Measurements from ENCODE around the gene CFAP91.
A peak's percentile ranks its signal among the peaks of the same experiment; 100 is the strongest.
"Not testable (repeated sequence)": the region's sequence is repeated elsewhere in the genome, so short reads cannot be mapped to it uniquely, and the experiment has no call there.

The CFAP91 gene

DNA sequence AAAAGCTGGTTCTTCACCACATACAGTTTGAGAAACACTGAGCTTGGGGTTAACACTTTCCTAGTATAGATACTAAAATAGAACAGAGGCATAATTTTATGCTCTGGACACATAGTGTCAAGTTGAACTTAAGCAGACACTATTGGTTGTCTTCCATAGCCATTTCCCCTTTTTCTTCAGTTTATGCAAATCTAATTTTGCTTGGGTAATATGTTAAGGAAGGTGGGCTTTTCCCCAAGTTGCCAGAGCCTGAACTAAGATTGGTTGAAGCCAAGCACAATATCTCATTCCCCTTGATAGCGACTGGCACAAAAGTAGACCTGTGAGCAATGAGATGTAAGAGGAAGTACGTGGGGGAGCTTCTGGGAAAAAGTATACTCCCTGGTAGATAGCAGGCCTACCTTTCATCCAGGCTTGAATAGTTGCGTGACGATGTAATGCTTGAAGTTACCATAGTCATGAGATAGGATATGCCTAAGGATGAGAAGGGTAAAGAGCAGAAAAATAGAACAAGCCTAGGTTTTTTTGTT, 37.9 kb upstream of the CFAP91 start:
- WGBS, result 95% methylated on average over 4 of the region's 4 CpGs
- Histone ChIP-seq H3K27me3 (ENCODE audit: insufficient read depth, low read length) (no peaks in the 10 kb centered on the region), H3K9ac (ENCODE audit: low read depth, low read length) (no peak overlapping the region), H3K4me3 (ENCODE audit: low read length) (no peak overlapping the region), H3K9me3 (ENCODE audit: insufficient read depth, low read depth, low read length) (no peaks in the 10 kb centered on the region), H3K4me1 (ENCODE audit: insufficient read depth, low read length) (no peaks in the 10 kb centered on the region), H3K27ac (ENCODE audit: low read depth, low read length) (no peak overlapping the region), H3K36me3 (ENCODE audit: insufficient read depth, low read length) (peaks cover 23% of the 10 kb centered on the region)

DNA sequence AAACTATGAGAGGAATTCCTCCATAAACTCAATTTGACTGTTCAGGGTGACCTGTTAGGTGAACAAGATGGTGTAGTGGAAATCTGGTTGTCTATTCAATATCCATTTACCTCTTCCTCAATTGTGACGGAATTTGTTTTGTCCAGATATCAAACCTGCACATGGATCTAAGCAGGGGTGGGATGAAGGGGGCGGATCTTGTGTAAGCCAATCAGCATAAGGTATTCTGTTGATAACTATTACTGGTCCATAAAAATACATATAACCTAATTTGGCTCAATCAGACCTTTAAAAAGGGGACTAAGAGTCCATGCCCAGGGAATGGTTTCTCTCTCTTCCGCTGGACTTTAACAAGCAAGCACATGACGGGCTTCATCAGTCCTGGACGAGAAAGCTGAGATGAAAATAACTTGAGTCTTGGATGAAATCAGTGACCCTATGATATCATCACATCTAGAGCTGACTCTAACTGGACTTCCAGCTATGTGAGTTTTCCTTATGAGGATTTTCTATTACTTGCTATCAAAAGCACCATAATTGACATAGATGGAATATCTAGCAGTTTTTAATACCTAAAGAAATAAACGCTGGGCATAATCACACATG, 36.8 kb upstream of the CFAP91 start:
- Histone ChIP-seq H3K36me3 (ENCODE audit: insufficient read depth, low read length) (peaks cover 33% of the 10 kb centered on the region), H3K27me3 (ENCODE audit: insufficient read depth, low read length) (no peaks in the 10 kb centered on the region), H3K27ac (ENCODE audit: low read depth, low read length) (no peak overlapping the region), H3K4me1 (ENCODE audit: insufficient read depth, low read length) (no peaks in the 10 kb centered on the region), H3K4me3 (ENCODE audit: low read length) (no peak overlapping the region), H3K9ac (ENCODE audit: low read depth, low read length) (no peak overlapping the region), H3K9me3 (ENCODE audit: insufficient read depth, low read depth, low read length) (no peaks in the 10 kb centered on the region)
- 67% methylated on average over 3 of the region's 6 CpGs for WGBS

DNA sequence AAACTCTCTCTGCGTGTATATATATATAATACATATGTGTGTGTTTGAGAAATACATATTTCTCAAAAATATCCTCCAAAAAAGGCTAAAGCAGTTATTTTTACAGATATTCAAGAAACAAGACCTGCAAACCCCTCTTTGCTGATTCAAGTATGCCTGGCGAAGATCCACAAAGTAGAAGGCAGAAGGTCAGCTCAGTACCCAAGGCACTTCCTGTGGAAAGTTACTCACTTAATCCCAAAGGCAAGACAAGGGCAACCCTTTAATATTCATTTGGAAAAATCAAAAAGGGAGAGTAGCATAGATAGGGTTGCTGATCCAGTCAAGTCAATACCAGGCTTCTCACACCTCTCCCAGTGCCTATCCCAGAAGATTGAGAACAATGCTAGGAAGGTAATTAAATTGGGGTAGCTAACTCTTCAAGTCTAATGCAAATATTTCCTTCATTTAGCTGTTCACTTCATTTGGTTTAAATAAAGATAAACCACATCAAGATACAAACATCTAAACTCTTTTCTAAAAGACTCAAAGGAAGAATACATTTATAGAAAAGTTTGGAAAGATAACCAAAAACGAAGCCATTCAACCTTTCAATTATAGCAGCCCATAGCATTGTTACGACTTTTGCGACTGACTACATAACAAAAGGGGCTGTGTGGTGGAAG, 32.8 kb upstream of the CFAP91 start:
- Histone ChIP-seq H3K36me3 (ENCODE audit: insufficient read depth, low read length) (peaks cover 72% of the 10 kb centered on the region), H3K4me1 (ENCODE audit: insufficient read depth, low read length) (no peaks in the 10 kb centered on the region), H3K9me3 (ENCODE audit: insufficient read depth, low read depth, low read length) (no peaks in the 10 kb centered on the region), H3K4me3 (ENCODE audit: low read length) (no peak overlapping the region), H3K27ac (ENCODE audit: low read depth, low read length) (no peak overlapping the region), H3K27me3 (ENCODE audit: insufficient read depth, low read length) (no peaks in the 10 kb centered on the region), H3K9ac (ENCODE audit: low read depth, low read length) (no peak overlapping the region)
- WGBS, result 95% methylated on average over 4 of the region's 5 CpGs

DNA sequence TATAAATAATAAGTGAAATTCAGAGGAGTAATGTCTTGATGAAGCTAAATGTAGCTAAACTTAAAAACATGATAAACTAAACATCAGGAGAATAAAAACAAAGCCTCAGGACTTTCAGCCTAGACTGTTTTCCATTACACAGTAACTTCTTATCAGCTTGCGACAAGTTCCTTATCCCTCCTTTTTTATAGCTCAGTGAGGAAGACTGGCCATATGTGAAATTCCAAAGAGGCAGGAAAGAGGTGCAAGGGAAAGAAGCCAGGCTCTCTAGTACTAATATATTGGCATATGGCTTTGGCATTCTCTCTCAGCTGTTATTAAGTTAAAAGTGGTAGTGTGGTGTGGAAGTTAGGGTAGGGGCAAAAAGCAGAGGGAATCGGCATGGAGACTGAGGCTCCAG, 30.0 kb upstream of the CFAP91 start:
- H3K4me3 ChIP-seq (ENCODE audit: low read length), result no peak overlapping the region
- no peaks in the 10 kb centered on the region for H3K27me3 ChIP-seq (ENCODE audit: insufficient read depth, low read length)
- peaks cover 73% of the 10 kb centered on the region for H3K36me3 ChIP-seq (ENCODE audit: insufficient read depth, low read length)
- no peak overlapping the region for H3K9ac ChIP-seq (ENCODE audit: low read depth, low read length)
- H3K27ac ChIP-seq (ENCODE audit: low read depth, low read length), result no peak overlapping the region
- no peaks in the 10 kb centered on the region for H3K9me3 ChIP-seq (ENCODE audit: insufficient read depth, low read depth, low read length)
- WGBS, result 95% methylated on average over 2 of the region's 2 CpGs
- H3K4me1 ChIP-seq (ENCODE audit: insufficient read depth, low read length), result peaks cover 10% of the 10 kb centered on the region

DNA sequence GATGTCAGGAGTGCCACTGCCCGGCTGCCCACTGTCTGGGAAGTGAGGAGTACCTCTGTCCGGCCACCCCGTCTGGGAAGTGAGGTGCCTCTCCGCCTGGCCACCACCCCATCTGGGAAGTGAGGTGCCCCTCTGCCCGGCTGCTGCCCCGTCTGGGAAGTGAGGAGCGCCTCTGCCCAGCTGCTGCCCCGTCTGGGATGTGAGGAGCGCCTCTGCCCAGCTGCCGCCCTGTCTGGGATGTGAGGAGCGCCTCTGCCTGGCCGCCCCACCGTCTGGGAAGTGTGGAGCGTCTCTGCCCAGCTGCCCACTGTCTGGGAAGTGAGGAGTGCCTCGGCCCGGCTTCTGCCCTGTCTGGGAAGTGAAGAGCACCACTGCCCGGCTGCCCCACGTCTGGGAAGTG, 28.9 kb upstream of the CFAP91 start:
- no peaks in the 10 kb centered on the region for H3K9me3 ChIP-seq (ENCODE audit: insufficient read depth, low read depth, low read length)
- no peak overlapping the region for H3K9ac ChIP-seq (ENCODE audit: low read depth, low read length)
- no peaks in the 10 kb centered on the region for H3K27me3 ChIP-seq (ENCODE audit: insufficient read depth, low read length)
- peaks cover 11% of the 10 kb centered on the region for H3K4me1 ChIP-seq (ENCODE audit: insufficient read depth, low read length)
- 90% methylated on average over 18 of the region's 18 CpGs for WGBS
- peaks cover 62% of the 10 kb centered on the region for H3K36me3 ChIP-seq (ENCODE audit: insufficient read depth, low read length)
- H3K4me3 ChIP-seq (ENCODE audit: low read length), result no peak overlapping the region
- no peak overlapping the region for H3K27ac ChIP-seq (ENCODE audit: low read depth, low read length)

DNA sequence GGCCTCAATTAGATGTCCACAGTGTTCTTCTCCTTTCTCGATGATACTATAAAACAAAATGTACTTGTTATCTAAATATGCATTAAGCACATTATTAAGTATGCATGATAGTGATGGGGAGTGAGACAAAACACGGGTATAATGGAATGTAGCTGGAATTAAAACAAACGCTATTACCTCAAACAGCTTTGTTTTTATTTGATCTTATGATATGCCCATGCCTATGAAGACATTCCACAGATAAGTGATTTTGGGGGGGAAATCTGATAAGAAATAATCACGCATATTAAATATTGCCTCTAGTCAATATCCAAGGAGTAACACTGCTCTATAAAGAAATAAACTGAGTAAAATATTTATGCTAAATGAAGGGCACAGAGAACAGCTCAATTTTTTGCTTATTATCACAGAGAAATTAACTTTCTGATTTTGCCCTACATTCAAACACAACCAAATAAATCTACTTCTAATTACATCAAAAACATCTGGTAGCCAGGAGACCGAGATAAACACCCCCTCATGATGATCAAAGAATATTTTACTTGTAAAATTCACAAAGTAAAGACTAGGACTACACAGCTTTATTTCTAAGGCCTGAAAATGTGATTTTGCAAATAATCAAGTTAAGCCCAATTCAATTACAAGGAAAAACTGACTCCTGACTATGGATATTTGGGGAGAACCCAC, 27.5 kb upstream of the CFAP91 start:
- peak overlapping the region; percentile 84 for H3K4me3 ChIP-seq (ENCODE audit: low read length)
- 93% methylated on average over 2 of the region's 5 CpGs for WGBS
- H3K9me3 ChIP-seq (ENCODE audit: insufficient read depth, low read depth, low read length), result no peaks in the 10 kb centered on the region
- no peak overlapping the region for H3K9ac ChIP-seq (ENCODE audit: low read depth, low read length)
- no peaks in the 10 kb centered on the region for H3K27me3 ChIP-seq (ENCODE audit: insufficient read depth, low read length)
- no peak overlapping the region for H3K27ac ChIP-seq (ENCODE audit: low read depth, low read length)
- peaks cover 11% of the 10 kb centered on the region for H3K4me1 ChIP-seq (ENCODE audit: insufficient read depth, low read length)
- peaks cover 48% of the 10 kb centered on the region for H3K36me3 ChIP-seq (ENCODE audit: insufficient read depth, low read length)

DNA sequence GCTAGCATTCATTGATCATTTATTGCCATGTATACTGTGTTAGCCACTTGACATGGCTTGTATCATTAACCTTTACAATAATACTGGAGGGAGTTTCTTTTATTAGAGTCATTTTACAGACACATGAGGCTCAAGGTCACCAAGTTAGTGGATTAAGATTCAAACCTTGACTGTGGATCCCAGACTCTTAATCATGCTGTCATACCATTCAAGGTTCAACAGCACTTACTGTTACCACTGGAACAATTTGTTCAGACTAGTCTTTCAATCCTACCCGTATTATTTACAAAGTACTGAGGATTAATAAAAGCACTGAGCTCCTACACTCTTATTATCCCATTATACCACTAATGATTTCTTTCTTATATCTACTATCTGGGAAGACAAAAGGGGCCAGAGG, 26.8 kb upstream of the CFAP91 start:
- H3K27ac ChIP-seq (ENCODE audit: low read depth, low read length), result no peak overlapping the region
- 88% methylated on average over 1 of the region's 1 CpG for WGBS

DNA sequence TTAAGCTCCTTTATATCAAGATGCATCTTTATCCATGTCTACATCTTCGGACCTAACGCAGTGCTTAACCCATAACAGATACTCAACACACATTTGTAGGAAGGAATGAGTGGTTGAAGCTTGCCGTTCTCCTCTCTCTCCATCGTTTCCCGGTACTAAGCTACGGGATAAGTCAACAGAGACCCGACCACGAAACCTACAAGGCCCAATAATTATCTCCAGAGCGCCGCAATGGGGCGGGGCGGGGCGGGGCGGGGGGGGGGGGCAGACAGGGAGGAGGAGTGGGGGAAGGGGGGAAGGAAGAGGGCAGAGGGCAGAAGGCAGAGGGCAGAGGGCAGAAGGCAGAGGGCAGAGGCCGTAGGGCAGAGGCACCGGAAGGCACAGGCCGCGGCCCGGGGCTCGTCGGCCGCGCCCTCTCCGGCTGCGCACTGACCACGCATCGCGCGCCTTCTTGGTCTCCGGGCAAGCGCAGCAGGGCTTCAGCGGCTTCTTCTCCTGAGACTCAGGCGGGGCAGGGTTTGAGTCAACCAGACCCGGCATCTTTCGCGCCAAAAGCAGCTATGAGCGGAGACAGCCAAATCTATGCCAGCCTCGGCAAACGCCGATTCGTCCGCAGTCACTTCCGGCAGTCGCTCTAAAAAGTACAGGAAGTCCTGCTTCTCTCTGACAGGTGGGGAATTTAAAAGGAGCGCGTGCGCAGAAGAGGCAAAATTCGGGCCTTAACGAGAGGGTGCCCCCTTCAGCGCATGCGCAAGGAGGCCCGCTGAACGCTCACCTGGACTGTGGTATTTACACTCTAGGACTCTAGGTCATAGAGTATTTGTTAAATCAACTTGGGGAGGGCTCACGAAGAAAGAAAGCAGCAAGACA, 25.8 kb upstream of the CFAP91 start, which contains the start of gene COX17:
COX17 (minus strand) TSS at position 636 of the 870 bp plus-strand sequence; CDS start at position 540, 96 bp downstream.
- Histone ChIP-seq H3K4me1 (ENCODE audit: insufficient read depth, low read length) (peaks cover 11% of the 10 kb centered on the region), H3K4me3 (ENCODE audit: low read length) (peak within 1 kb of the TSS; percentile 84), H3K27me3 (ENCODE audit: insufficient read depth, low read length) (no peaks in the 10 kb centered on the region), H3K9ac (ENCODE audit: low read depth, low read length) (peak within 1 kb of the TSS; percentile 76), H3K27ac (ENCODE audit: low read depth, low read length) (peak within 1 kb of the TSS; percentile 87), H3K9me3 (ENCODE audit: insufficient read depth, low read depth, low read length) (no peaks in the 10 kb centered on the region), H3K36me3 (ENCODE audit: insufficient read depth, low read length) (peaks cover 32% of the 10 kb centered on the region)
- WGBS, result under 1% methylated on average over 46 of the region's 54 CpGs

More for the DNA sequence above, 26.8 kb upstream of the CFAP91 start:
- Histone ChIP-seq H3K9ac (ENCODE audit: low read depth, low read length) (peak overlapping the region; percentile 71; the same call in 1 of the 2 replicates), H3K27me3 (ENCODE audit: insufficient read depth, low read length) (no peaks in the 10 kb centered on the region), H3K4me3 (ENCODE audit: low read length) (peak overlapping the region; percentile 84), H3K36me3 (ENCODE audit: insufficient read depth, low read length) (peaks cover 42% of the 10 kb centered on the region), H3K4me1 (ENCODE audit: insufficient read depth, low read length) (peaks cover 11% of the 10 kb centered on the region), H3K9me3 (ENCODE audit: insufficient read depth, low read depth, low read length) (no peaks in the 10 kb centered on the region)

DNA sequence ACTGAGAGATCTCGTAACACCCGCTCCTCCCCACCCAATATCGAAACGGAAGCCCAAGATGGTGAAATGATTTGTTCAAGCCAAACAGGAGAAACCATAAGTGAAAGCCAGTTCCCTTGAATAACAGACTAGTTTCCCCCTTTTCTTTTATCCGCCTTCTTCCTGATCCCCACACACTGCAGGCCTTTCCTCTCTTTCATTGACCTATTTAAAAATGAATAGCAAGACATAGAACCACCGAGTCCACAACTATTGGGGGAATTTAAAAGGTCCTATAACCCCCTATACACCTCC, 25.2 kb upstream of the CFAP91 start:
- 24% methylated on average over 6 of the region's 6 CpGs for WGBS
- H3K4me3 ChIP-seq (ENCODE audit: low read length), result peak overlapping the region; percentile 84

DNA sequence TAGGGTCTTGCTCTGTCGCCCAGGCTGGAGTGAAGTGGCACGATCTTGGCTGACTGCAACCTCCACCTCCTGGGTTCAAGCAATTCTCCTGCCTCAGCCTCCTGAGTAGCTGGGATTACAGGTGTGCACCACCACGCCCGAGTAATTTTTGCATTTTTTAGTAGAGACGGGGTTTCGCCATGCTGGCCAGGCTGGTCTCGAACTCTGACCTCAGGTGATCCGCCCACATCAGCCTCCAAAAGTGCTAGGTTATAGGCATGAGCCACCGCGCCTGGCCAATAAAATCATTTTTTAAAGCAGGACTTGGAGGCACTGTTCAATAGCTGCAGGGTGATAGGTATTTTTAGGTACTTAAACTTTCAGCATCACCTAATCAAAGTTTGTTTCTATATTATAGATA, 24.6 kb upstream of the CFAP91 start:
- H3K9me3 ChIP-seq (ENCODE audit: insufficient read depth, low read depth, low read length); H3K27ac ChIP-seq (ENCODE audit: low read depth, low read length); H3K27me3 ChIP-seq (ENCODE audit: insufficient read depth, low read length); H3K9ac ChIP-seq (ENCODE audit: low read depth, low read length); H3K4me3 ChIP-seq (ENCODE audit: low read length): not testable (repeated sequence)
- Histone ChIP-seq H3K36me3 (ENCODE audit: insufficient read depth, low read length) (peaks cover 20% of the 10 kb centered on the region), H3K4me1 (ENCODE audit: insufficient read depth, low read length) (peaks cover 11% of the 10 kb centered on the region)
- 97% methylated on average over 10 of the region's 10 CpGs for WGBS

More for the DNA sequence above, 25.2 kb upstream of the CFAP91 start:
- Histone ChIP-seq H3K4me1 (ENCODE audit: insufficient read depth, low read length) (peaks cover 11% of the 10 kb centered on the region), H3K9me3 (ENCODE audit: insufficient read depth, low read depth, low read length) (no peaks in the 10 kb centered on the region), H3K27ac (ENCODE audit: low read depth, low read length) (peak overlapping the region; percentile 40; the same call in 1 of the 2 replicates), H3K36me3 (ENCODE audit: insufficient read depth, low read length) (peaks cover 26% of the 10 kb centered on the region), H3K9ac (ENCODE audit: low read depth, low read length) (peak overlapping the region; percentile 56), H3K27me3 (ENCODE audit: insufficient read depth, low read length) (no peaks in the 10 kb centered on the region)
